ENCODE data around the gene PFDN5. TPM values are rescaled to one million over a fixed set of nuclear protein-coding genes. Genes with fewer than 3 reads are reported as not detected.

Gene PFDN5
- total RNA-seq, 1 donor from 2014 or later: 379 TPM

- Mint-ChIP-seq H3K4me1 (ENCODE audit: low read depth) (peaks cover 6% of the 10 kb centered on the region), H3K36me3 (ENCODE audit: insufficient read depth) (no peaks in the 10 kb centered on the region), H3K9me3 (ENCODE audit: low read depth) (no peaks in the 10 kb centered on the region), H3K27ac (no peak overlapping the region), H3K4me3 (ENCODE audit: low read depth) (no peak overlapping the region), H3K27me3 (peaks cover 14% of the 10 kb centered on the region)
- no peak for DNase-seq (ENCODE audit: low spot score, unreplicated experiment)
- no peak for TF ChIP-seq CTCF (IDR thresholded peaks at IDR 0.05; ENCODE audit: unreplicated experiment)
These were observed 52.6 kb downstream of the PFDN5 start for GRCh38 chr12:53347905-53348304.

Other genes starting within 250 kb of the PFDN5 start
- gene TNS2, start 245.5 kb upstream of the PFDN5 start, total RNA-seq: 6.6 and 7.3 TPM in 2 replicates
- 17.9 and 18.0 TPM in 2 replicates for gene SPRYD3, start 216.2 kb upstream of the PFDN5 start, total RNA-seq
- 25.7 and 26.5 TPM in 2 replicates for gene IGFBP6, start 197.9 kb upstream of the PFDN5 start, total RNA-seq
- 0.98 and 1.1 TPM in 2 replicates for gene SOAT2, start 192.1 kb upstream of the PFDN5 start, total RNA-seq
- gene ZNF740, start 114.8 kb upstream of the PFDN5 start, total RNA-seq: 75.7 and 78.8 TPM in 2 replicates
- 58.6 and 59.0 TPM in 2 replicates for gene CSAD, start 114.6 kb upstream of the PFDN5 start, total RNA-seq
- gene ITGB7, start 88.3 kb upstream of the PFDN5 start, total RNA-seq: 0.29 and 0.93 TPM in 2 replicates
- 4.9 and 5.2 TPM in 2 replicates for gene RARG, start 63.3 kb upstream of the PFDN5 start, total RNA-seq
- 24.3 and 27.1 TPM in 2 replicates for gene ESPL1, start 27.2 kb upstream of the PFDN5 start, total RNA-seq
- gene MYG1, start 4.2 kb downstream of the PFDN5 start, total RNA-seq: 58.9 and 60.7 TPM in 2 replicates
- 72.1 and 75.0 TPM in 2 replicates for gene AAAS, start 26.1 kb downstream of the PFDN5 start, total RNA-seq
- 0.10 TPM in 1 of 2 replicates, not detected in the other for gene SP7, start 40.8 kb downstream of the PFDN5 start, total RNA-seq
- 90.5 and 92.6 TPM in 2 replicates for gene SP1, start 84.6 kb downstream of the PFDN5 start, total RNA-seq
- gene AMHR2, start 128.3 kb downstream of the PFDN5 start, total RNA-seq: 35.1 and 35.7 TPM in 2 replicates
- 101 and 106 TPM in 2 replicates for gene PRR13, start 146.2 kb downstream of the PFDN5 start, total RNA-seq
- gene PCBP2, start 156.6 kb downstream of the PFDN5 start, total RNA-seq: 1,366 and 1,400 TPM in 2 replicates
- gene MAP3K12, start 203.9 kb downstream of the PFDN5 start, total RNA-seq: 11.9 and 17.0 TPM in 2 replicates
- gene TARBP2, start 205.7 kb downstream of the PFDN5 start, total RNA-seq: 60.2 and 61.5 TPM in 2 replicates
- not detected in 2 replicates for gene NPFF, start 211.9 kb downstream of the PFDN5 start, total RNA-seq